AG08395 (cell line): ENCODE measurements around the gene PGR.
"Not testable (repeated sequence)": the region's sequence is repeated elsewhere in the genome, so short reads cannot be mapped to it uniquely, and the experiment has no call there.

Experiments used
- DNase-seq: peaks from one replicate; pipeline ENCODE4 v3.0.0; 2012; ENCODE audit warnings: mixed read lengths, low spot score

PGR gene

GRCh38 chr11:101082813-101083212 lies 46.8 kb downstream of the PGR start:
- DNase-seq, result no peak

- no peak for DNase-seq
Observed at GRCh38 chr11:101063706-101064105, 65.9 kb downstream of the PGR start.

GRCh38 chr11:101061606-101062005 lies 68.0 kb downstream of the PGR start:
- DNase-seq, result no peak

- no peak for DNase-seq
Observed at GRCh38 chr11:101059331-101059730, 70.3 kb downstream of the PGR start.

- no peak for DNase-seq
Observed at GRCh38 chr11:101053492-101053891, 76.1 kb downstream of the PGR start.

GRCh38 chr11:101051677-101052076 lies 77.9 kb downstream of the PGR start:
- no peak for DNase-seq

- no peak for DNase-seq
Observed at GRCh38 chr11:101049813-101050212, 79.8 kb downstream of the PGR start.

GRCh38 chr11:101049123-101049522 lies 80.5 kb downstream of the PGR start:
- no peak for DNase-seq

GRCh38 chr11:101048479-101048878 lies 81.1 kb downstream of the PGR start:
- no peak for DNase-seq

GRCh38 chr11:101046947-101047346 lies 82.7 kb downstream of the PGR start:
- no peak for DNase-seq

GRCh38 chr11:101045415-101045814 lies 84.2 kb downstream of the PGR start:
- no peak for DNase-seq

- DNase-seq, result no peak
Observed at GRCh38 chr11:101043940-101044339, 85.7 kb downstream of the PGR start.

- DNase-seq, result no peak
Observed at GRCh38 chr11:101035872-101036271, 93.7 kb downstream of the PGR start.

GRCh38 chr11:101034076-101034475 lies 95.5 kb downstream of the PGR start:
- DNase-seq, result no peak

- DNase-seq, result no peak
Observed at GRCh38 chr11:101032991-101033390, 96.6 kb downstream of the PGR start.

- DNase-seq, result no peak
Observed at GRCh38 chr11:101031713-101032112, 97.9 kb downstream of the PGR start.

- no peak for DNase-seq
Observed at GRCh38 chr11:101030692-101031091, 98.9 kb downstream of the PGR start.

GRCh38 chr11:101030015-101030414 lies 99.6 kb downstream of the PGR start:
- no peak for DNase-seq

GRCh38 chr11:101028644-101029043 lies 101.0 kb downstream of the PGR start:
- no peak for DNase-seq

GRCh38 chr11:101022256-101022655 lies 107.4 kb downstream of the PGR start:
- no peak for DNase-seq

GRCh38 chr11:101019870-101020269 lies 109.7 kb downstream of the PGR start:
- DNase-seq, result no peak

GRCh38 chr11:101014600-101015285 lies 114.9 kb downstream of the PGR start:
- no peak for DNase-seq

GRCh38 chr11:101013702-101014101 lies 115.9 kb downstream of the PGR start:
- not testable (repeated sequence) for DNase-seq

- DNase-seq, result no peak
Observed at GRCh38 chr11:101011881-101012280, 117.7 kb downstream of the PGR start.
